ENCODE measurements around the gene PDE4B.

DNA sequence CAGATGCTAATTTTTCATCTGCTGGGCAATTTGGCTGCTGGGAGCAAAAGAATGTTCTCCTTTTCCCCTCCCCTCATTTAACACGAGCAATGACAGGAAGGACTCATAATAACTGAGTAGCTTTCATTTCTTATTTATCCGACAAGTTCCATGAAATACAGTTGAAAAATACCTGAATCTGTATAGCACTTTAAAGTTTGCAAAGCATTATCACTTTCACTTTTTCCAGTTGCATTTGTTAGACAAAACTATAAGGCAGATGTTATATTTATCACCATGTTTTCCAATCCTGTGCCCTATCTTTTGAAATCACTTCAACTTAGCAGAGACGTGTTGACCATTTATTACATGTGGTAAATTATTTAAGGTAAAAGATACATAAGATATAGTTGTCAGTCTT lies 390.7 kb downstream of the PDE4B start:
- TF ChIP-seq EZH2 (IDR thresholded peaks at IDR 0.05; ENCODE audit: borderline replicate concordance, low read length) = no peak
- TF ChIP-seq, protein P1, sequence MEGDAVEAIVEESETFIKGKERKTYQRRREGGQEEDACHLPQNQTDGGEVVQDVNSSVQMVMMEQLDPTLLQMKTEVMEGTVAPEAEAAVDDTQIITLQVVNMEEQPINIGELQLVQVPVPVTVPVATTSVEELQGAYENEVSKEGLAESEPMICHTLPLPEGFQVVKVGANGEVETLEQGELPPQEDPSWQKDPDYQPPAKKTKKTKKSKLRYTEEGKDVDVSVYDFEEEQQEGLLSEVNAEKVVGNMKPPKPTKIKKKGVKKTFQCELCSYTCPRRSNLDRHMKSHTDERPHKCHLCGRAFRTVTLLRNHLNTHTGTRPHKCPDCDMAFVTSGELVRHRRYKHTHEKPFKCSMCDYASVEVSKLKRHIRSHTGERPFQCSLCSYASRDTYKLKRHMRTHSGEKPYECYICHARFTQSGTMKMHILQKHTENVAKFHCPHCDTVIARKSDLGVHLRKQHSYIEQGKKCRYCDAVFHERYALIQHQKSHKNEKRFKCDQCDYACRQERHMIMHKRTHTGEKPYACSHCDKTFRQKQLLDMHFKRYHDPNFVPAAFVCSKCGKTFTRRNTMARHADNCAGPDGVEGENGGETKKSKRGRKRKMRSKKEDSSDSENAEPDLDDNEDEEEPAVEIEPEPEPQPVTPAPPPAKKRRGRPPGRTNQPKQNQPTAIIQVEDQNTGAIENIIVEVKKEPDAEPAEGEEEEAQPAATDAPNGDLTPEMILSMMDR (IDR thresholded peaks at IDR 0.05; ENCODE audit: low read length) = no peak
